GM21360 (cell line): ENCODE results near the gene HNRNPA0.
A peak's percentile ranks its signal among the peaks of the same experiment; 100 is the strongest.

Experiments used
- ATAC-seq: cut with Tn5 transposase; IDR thresholded peaks from one replicate; pipeline ENCODE4 v1.9.1; 2021; ENCODE audit warnings: mild to moderate bottlenecking, moderate library complexity; ENCODE audit not compliant: unreplicated experiment

Gene HNRNPA0

DNA sequence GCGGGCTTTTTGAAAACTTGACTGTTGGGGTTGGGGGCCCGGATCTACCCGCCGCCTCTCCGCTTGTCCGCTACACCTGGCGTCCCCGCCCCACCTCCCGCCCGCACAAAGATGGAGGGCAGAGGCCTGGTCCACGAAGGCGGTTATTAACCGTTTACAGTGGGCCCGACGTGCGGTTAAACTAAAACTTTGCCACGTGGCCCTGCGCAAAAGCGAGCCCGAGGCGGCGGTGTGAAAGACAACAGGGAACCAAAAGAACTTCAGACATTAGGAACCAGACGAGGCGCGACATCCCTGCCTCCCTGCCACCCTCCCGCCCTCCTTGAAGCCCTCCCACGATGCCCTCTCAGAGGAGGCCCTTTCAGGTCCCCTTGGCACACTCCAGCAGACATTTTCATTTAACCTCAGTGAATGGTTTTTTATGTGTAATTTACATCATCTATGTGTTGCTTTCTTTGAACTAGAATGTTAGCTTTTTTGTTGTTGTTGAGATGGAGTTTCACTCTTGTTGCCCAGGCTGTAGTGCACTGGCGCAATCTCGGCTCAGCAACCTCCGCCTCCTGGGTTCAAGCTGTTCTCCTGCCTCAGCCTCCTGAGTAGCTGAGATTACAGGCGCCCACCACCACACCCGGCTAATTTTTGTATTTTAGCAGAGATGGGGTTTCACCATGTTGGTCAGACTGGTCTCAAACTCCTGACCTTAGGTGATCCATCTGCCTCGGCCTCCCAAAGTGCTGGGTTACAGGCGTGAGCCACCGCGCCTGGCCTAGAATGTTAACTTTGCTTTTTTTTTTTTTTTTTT, 999 bp upstream of the HNRNPA0 start:
- peak; percentile 11 for ATAC-seq

DNA sequence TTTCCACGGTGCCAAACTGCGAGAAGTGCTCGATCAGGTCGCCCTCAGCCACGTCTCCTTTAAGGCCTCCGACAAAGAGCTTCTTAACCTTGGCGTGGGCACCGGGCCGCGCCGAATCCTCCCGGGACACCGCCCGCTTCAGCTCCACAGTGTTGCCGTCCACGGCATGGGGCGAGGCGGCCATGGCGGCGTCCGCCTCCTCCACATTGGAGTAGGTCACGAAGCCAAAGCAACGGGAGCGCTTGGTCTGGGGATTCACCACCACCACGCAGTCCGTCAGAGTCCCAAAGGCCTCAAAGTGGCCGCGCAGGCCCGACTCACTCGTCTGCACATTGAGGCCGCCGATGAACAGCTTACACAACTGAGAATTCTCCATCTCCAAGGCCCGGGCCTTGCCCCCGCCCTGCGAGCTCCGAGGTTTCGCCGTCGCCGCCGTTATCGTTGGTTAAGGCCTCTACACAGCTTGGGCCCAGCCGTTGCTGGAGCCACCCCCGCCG, 424 bp downstream of the HNRNPA0 start:
- peak; percentile 7 for ATAC-seq

DNA sequence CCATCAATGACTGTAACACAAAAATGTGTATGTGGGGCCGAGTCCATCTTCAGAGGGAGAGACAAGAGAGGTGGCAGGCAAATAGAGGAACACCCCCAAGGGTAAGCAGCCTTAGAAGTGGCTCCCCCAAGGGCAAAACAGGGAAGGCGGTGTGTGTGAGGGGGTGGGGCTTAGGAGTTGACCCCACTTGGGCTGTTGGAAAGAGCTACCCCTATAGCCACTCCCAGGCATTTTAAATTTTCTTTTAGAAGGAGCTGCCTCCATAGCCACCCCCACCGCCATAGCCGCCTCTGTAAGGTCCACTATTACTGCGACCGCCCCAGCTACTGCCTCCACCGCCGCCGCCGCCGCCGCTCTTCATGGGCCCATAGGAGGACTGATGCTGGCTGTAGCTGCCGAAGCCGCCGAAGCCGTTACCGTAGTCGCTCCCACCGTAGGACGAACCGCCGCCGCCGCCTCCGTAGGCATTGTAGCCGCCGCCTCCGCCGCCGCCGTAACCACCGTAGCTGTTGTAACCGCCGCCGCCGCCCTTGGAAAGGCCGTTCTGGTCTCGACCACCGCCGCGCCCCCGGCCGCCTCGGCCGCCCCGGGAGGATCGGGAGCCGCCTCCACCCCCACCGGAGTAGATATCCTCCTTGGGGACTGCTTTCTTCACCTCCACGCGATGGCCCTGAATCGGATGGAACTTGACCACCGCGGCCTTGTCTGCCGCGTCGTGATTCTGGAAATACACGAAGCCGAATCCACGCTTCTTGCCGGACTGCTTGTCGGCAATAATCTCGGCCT, 1.1 kb downstream of the HNRNPA0 start:
- no peak for ATAC-seq

DNA sequence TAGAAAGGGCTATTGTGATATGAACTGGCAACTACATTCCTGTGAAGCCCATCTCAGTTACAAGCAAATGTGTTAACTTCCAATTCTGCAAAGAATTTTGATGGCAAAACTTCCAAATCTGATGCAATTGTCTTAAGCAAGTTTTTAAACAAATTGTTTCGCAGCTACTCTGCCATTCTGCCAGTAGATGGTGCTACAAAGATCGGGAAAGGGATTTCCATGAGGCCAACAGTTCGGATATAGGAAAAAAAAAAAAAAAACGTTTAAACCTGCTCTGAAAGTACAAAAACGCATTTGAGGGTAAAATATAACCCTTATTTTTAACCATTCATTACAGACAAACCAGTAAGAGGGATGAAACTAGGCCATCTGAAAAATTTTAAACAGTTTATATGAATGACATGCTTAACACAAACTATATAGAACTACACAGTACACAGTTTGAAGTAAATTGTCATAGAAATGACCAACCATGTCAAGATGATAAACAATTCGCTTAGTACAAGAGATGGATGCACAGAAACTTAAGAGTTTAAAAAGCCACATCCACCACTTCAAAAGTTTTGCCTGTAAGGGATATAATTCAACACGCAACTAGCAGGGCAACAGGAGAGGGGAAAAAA, 2.2 kb downstream of the HNRNPA0 start:
- no peak for ATAC-seq

DNA sequence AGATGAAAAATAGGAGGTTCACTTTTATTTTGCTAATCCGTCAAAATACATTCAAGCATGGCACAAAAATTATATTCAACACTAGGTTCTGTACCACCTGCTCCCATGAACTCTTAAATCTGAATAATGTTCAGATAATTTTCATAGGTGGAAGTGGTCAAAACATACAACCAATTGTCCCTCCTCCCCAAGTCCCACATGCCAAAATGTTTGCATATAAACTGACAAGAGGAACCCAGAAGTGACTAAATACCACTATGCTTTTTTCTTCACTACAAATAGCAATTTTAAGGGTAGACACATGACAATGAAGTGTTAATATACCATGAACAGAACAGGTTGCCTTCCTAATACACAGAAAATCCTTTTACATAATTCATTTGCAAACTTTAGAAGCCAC, 3.7 kb downstream of the HNRNPA0 start:
- no peak for ATAC-seq

DNA sequence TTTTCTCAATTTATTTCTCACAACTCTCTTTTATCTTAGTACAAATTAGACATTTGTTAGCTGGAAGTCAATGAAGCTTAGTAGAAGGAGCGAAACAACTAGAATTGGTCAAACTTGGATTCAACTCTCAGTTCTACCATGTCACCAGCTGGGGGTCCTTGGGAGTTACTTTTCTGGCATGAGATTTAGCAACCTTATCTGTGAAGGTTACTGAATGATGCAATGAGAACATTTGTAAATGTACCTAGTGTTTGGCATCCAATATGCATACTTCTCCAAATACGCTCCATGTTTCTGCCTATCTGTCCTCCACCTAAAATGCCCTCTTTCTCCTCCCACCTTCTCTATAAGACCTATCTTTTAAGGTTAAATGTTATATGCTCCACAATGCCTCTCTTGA, 6.3 kb downstream of the HNRNPA0 start:
- no peak for ATAC-seq

DNA sequence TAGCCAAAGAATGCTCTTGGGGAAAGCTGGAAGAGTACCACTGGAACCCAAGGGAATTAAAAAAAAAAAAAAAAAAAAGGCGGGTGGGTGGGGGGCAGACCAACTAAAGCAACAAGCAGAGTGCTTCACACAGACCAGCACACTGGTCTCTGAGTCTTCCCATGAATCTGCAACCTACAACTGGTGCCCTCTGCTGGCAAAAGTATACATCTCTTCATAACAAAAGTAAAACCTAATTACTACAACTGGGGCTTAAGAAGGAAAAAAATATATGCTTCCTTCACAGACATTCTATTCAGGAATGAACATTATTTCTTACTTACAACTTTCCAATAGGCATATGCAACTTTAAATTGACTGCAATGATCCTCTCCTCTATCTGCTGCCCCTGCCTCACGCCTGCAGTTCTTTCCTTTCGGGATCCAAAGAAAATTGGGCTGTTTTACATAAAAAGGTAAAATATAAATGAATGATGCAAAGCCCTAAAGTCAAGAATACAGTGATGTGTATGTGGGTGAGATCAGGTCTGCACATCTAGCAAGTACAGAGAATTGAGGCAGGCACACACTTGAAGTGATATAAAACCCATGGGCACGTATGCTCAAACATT, 11.0 kb downstream of the HNRNPA0 start:
- ATAC-seq, result peak; percentile 61

DNA sequence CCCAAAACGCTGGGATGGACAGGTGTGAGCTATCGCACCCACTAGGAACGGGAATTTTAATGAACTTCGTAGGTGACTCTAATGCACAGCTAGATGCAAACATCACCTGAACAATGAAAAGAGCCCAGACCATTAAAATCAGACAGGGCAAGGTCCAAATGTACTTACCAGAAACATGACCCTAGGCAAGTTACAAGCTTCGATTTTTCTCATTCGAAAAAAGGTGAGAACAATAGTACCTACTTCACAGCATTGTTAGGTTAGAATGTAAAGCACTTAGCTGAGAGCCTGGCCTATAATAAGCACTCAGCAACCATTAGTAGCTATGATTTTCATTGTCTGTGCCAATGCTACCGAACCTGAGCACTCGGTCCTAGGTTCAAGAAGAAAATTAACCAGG, 12.4 kb downstream of the HNRNPA0 start:
- ATAC-seq, result no peak

DNA sequence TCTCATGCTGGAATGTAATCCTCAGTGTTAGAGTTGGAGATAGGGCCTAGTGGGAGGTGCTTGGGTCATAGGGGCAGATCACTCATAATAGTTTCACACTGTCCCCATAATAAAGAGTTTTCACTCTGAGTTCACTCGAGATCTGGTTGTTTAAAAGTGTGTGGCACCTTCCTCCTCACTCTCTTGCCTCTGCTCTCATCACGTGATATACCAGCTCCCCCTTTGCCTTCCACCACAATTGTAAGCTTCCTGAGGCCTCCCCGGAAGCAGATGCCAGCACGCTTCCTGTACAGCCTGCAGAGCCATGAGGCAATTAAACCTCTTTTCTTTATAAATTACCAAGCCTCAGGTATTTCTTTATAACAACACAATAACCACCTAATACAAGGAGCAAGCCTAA, 14.4 kb downstream of the HNRNPA0 start:
- ATAC-seq, result no peak

DNA sequence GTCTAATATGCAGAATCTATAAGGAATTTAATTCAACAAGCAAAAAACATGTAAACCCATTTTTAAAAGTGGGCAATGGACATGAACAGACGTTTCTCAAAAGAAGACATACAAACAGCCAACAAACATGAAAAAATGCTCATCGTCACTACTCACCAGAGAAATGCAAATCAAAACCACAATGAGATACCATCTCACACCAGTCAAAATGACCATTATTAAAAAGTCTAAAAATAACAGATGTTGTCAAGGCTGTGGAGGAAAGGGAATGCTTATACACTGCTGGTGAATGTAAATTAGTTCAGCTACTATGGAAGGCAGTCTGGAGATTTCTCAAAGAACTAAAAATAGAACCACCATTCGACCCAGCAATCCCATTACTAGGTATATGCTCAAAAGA, 15.2 kb downstream of the HNRNPA0 start:
- no peak for ATAC-seq

DNA sequence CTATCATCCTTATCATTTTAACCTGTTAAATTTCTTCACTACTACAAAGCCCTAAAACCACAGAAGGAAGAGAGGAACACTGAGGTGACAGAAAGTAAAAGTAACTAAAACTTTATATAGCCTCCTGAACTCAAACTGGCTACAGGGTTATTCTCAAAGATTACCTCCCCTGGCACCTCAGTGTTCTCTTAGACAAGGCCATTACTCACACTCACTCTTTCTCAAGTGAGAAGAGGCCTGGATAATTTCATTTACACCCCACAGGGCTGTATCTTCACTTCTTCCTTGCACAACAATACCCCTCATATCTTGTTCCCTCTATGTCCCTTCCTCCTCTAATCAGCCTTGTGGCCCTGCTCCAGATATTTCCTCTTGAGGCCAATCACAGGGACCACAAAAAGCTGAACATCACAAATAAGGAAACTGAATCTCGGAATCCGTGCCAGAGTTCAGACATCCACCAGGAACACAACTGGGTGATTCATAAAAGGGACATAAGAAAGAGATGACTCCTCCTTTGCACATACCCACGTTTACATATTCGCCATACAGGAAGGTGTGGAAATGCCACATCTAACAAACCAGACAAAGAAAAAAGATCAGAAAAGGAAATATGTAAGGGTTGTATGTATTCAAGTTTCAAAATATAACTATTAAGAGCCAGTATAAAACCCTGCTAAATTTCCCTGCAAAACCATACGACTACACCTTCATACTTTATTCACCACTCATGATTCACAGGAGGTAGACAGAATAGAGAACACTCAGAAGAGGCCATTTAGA, 16.6 kb downstream of the HNRNPA0 start:
- ATAC-seq, result no peak

DNA sequence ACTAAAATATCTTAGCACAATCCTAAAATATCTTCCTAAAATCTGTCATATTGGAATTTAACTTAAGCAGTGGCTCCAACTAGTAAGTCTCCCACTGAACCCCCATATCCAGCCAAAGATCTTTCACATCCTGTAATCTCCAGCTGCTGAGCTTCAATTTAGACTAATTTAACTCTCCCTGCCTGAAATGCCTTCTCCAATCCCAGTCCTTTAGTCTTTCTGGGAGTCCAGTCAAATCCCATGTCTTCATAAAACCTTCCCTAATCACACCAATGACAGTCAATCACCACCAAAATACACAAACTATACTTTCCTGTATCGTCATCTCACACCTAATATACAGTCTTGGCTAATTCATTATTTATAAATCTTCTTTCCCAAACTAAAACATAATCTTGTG, 17.7 kb downstream of the HNRNPA0 start:
- ATAC-seq, result no peak

DNA sequence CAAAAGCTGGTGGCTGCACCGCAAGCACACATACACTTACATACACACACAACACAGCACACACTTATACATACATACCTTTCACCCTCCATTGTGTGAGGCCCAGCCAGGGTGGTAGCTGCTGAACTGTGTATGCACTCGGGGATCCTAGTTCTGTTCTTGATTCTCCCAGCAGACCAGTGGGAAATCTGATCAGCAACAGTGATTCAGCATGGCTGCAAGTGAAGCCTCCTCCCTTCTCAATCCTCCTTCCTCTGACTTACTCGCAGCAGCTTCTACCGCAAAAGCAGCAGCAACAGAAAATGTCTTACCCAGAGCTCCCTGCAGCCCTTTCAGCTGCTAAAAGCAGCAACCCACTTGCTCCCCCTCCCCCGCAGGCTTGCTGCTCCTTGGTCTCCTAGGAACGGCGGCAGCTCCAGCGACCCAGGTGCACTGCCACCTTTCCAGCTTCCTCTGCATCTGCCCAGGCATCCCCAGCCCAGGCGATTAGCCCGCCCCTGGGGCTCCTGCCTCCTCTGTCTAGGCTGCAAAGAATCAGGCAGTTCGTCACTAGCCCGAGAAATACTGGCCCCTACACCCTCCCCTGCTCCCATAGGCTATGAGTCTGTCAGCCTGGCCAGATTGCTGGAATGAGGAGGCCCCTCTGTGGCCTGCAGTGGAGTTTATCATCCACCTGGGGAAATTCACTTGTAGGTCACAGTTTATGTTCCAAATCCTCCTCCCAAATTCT, 18.4 kb downstream of the HNRNPA0 start, which contains the start of gene KLHL3:
KLHL3 (minus strand) TSS at position 535 of the 730 bp plus-strand sequence; CDS start at position 92, 443 bp downstream.
- ATAC-seq, result peak; percentile 65

DNA sequence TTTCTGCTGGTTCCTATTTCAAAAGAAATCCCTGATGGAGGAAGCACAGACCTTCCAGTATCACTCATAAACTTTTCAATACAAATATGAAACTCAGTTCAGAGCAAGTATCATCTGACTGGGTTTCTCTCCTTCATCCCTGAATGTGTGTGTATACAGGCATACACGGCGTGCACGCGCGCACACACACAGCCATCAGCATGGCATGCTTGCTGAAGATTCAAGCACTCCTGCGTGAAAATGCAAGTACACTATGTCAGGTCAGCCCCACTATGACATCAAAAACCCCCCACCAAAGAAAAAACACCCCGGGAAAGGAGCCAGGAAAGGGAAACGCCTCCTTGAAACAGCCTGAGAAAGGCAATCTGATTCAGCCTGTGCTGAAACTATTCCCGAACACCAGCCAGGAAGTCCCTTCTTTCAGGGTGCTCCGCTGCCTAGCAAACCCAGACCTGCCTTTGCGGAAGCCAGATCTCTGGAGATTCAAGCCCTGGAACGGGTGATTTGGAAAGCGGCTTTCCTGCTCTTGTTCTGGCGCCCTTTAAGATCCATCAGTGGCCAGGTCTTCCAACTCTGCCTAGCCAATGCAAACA, 19.1 kb downstream of the HNRNPA0 start:
- peak; percentile 5 for ATAC-seq

DNA sequence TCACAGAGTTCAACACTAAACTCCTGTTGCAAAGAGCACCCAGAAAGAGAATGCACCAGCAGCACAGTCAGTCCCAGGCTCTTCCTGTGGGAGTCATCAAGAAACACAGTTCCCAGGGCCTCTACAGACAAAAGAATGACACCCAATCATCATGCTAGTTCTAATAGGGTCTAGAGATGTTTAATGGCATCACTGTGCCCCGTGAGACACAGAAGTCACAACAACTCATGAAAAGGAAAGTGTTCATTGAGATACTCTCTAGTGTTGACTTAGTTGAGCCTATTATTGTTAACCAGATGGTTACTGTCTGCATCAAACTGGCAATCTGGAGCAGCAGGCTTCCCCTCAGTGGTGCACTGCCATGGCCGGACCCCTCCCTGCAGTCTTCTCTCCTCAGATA, 19.8 kb downstream of the HNRNPA0 start:
- ATAC-seq, result no peak

DNA sequence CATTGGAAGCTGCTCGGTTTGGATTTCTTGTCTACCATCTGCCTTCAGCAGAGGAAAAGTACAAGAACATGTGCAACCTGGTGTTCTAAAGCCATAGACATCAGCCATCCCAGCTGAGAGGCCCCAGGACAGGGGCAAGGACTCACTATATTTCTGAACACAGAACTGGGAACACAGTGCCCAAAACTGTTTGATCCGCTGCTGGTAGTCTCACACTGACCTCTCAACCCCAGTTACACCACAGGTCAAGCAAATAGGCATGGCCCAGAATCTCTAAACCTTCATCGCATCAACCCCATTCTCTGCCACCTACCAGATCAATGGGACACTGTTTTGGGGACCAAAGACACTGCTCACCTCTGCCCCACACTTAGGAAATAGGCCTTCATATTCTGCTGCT, 20.2 kb downstream of the HNRNPA0 start:
- no peak for ATAC-seq

DNA sequence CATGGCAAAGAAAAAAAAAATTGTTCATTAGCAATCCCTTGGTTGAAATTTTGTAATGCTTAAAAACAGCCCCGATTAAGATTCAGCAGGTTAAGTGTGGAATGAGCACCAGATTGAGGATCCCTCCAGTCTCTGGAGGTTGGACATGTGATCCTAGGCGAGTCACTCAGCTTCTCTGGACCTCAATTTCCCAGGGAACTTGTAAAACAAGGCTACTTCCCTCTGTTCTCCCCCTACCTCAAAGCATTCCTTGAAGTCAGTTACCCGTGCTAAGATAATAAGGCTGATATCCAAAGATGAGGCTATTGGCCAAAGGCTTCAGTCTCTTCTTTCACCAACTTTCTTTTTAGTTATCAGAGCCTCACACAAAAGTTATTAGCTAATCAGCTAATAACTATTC, 21.2 kb downstream of the HNRNPA0 start:
- no peak for ATAC-seq

DNA sequence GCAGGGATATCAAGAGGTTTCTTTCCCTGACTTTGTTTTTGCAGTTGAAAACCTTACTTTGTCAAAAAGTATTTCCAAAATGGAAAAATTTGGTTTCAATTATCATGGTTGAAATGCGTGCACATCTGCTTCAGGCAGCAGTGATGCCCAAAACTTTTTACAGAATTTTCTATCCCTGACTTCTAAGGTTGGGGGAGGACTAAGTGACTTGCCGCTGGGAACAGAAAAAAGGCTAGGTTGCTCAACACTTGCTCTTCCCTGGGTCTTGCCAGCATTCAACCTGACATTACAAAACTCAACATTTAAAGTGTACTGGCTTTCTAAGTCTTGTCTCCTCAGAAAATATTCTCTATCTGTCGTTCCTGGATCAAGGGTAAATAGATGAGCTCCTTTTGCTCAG, 23.0 kb downstream of the HNRNPA0 start:
- no peak for ATAC-seq

DNA sequence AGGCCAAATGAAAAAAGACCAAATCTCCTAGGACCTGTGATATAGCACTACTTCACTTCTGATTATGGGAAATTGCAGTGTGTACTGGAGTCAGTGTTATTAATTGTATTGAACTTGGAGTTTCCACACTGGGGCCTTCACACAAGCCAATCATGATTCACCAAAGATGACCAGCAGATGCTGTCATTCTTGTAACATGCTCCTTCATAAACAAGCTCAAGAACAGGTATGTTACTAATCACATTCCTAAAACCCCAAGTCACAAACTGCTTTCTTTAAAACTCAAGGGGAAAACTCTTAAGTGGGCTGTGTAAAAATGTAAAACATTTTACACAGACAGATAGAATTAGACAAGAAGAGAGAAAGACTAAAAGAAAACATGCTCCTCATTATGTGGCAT, 23.8 kb downstream of the HNRNPA0 start:
- no peak for ATAC-seq
